Measurements from ENCODE around the gene RARRES2. TPM values are rescaled to one million over a fixed set of nuclear protein-coding genes. Genes with fewer than 3 reads are reported as not detected.

The RARRES2 gene
- total RNA-seq, 4 donors from 2014 or later, result 12.8 to 23.4 (median 16.5) TPM

- DNase-seq (ENCODE audit: low spot score in 2 of 2), result no peak
- H3K4me1 ChIP-seq, result peaks cover 45% of the 10 kb centered on the region
- WGBS, result 64% methylated on average over 10 of the region's 20 CpGs
- no peak overlapping the region for H3K4me3 ChIP-seq
- TF ChIP-seq POLR2A (IDR thresholded peaks at IDR 0.05), result no peak
- no peak for TF ChIP-seq CTCF (IDR thresholded peaks at IDR 0.05)
- TF ChIP-seq POLR2AphosphoS5 (IDR thresholded peaks at IDR 0.05), result no peak
- no peak for TF ChIP-seq EP300 (IDR thresholded peaks at IDR 0.05)
- H3K36me3 ChIP-seq, result no peaks in the 10 kb centered on the region
- no peak overlapping the region for H3K27ac ChIP-seq
- H3K27me3 ChIP-seq, result no peaks in the 10 kb centered on the region
- no peaks in the 10 kb centered on the region for H3K9me3 ChIP-seq
Observed at GRCh38 chr7:150382123-150382843, 40.9 kb upstream of the RARRES2 start.

- no peaks in the 10 kb centered on the region for H3K27me3 ChIP-seq
- 95% methylated on average over 1 of the region's 1 CpG for WGBS
Observed at GRCh38 chr7:150381785-150382122, 40.3 kb upstream of the RARRES2 start.

GRCh38 chr7:150381096-150381495 is 39.7 kb upstream of the RARRES2 start:
- H3K9me3 ChIP-seq, result no peaks in the 10 kb centered on the region
- H3K4me3 ChIP-seq, result no peak overlapping the region
- no peaks in the 10 kb centered on the region for H3K27me3 ChIP-seq
- peaks cover 53% of the 10 kb centered on the region for H3K4me1 ChIP-seq
- 64% methylated on average over 9 of the region's 9 CpGs for WGBS
- no peak for DNase-seq (ENCODE audit: low spot score in 2 of 2)
- H3K27ac ChIP-seq, result no peak overlapping the region
- TF ChIP-seq POLR2AphosphoS5 (IDR thresholded peaks at IDR 0.05) (no peak), CTCF (IDR thresholded peaks at IDR 0.05) (no peak), POLR2A (IDR thresholded peaks at IDR 0.05) (no peak), EP300 (IDR thresholded peaks at IDR 0.05) (no peak)
- no peaks in the 10 kb centered on the region for H3K36me3 ChIP-seq

More at GRCh38 chr7:150381785-150382122, 40.3 kb upstream of the RARRES2 start:
- no peaks in the 10 kb centered on the region for H3K9me3 ChIP-seq
- H3K4me3 ChIP-seq, result no peak overlapping the region
- peaks cover 46% of the 10 kb centered on the region for H3K4me1 ChIP-seq
- no peak overlapping the region for H3K27ac ChIP-seq
- no peak for TF ChIP-seq POLR2AphosphoS5 (IDR thresholded peaks at IDR 0.05)
- TF ChIP-seq CTCF (IDR thresholded peaks at IDR 0.05), result no peak
- TF ChIP-seq POLR2A (IDR thresholded peaks at IDR 0.05), result no peak
- TF ChIP-seq EP300 (IDR thresholded peaks at IDR 0.05), result no peak
- H3K36me3 ChIP-seq, result no peaks in the 10 kb centered on the region
- DNase-seq (ENCODE audit: low spot score in 2 of 2), result no peak

- H3K27ac ChIP-seq, result no peak overlapping the region
- TF ChIP-seq POLR2AphosphoS5 (IDR thresholded peaks at IDR 0.05) (no peak), CTCF (IDR thresholded peaks at IDR 0.05) (no peak)
- peaks cover 56% of the 10 kb centered on the region for H3K4me1 ChIP-seq
- no peak overlapping the region for H3K4me3 ChIP-seq
- WGBS, result 72% methylated on average over 11 of the region's 11 CpGs
- no peaks in the 10 kb centered on the region for H3K9me3 ChIP-seq
- no peaks in the 10 kb centered on the region for H3K36me3 ChIP-seq
- no peaks in the 10 kb centered on the region for H3K27me3 ChIP-seq
- DNase-seq (ENCODE audit: low spot score in 2 of 2), result no peak
Observed at GRCh38 chr7:150380463-150380862, 39.0 kb upstream of the RARRES2 start.

GRCh38 chr7:150379441-150380379 is 38.3 kb upstream of the RARRES2 start:
- Histone ChIP-seq H3K27me3 (no peaks in the 10 kb centered on the region), H3K9me3 (no peaks in the 10 kb centered on the region), H3K4me1 (peaks cover 56% of the 10 kb centered on the region), H3K36me3 (no peaks in the 10 kb centered on the region), H3K27ac (peak overlapping the region; percentile 85), H3K4me3 (peak overlapping the region; percentile 87)
- TF ChIP-seq EP300 (IDR thresholded peaks at IDR 0.05) (no peak), POLR2AphosphoS5 (IDR thresholded peaks at IDR 0.05) (no peak), POLR2A (IDR thresholded peaks at IDR 0.05) (no peak), CTCF (IDR thresholded peaks at IDR 0.05) (no peak)
- no peak for DNase-seq (ENCODE audit: low spot score in 2 of 2)
- under 1% methylated on average over 43 of the region's 52 CpGs for WGBS

All from suprapubic skin (tissue), 4 donors.